PFSK-1 (cell line): Measurements from ENCODE around the gene PDE4B.

Source experiments
- FOXP2 ChIP-seq: optimal IDR thresholded peaks from 2 replicates; pipeline ENCODE3; 2011; ENCODE audit warnings: borderline replicate concordance, control low read depth, inconsistent platforms; ENCODE audit not compliant: insufficient read depth; ENCODE audit errors: extremely low read length, extremely low read depth
- POLR2AphosphoS5 ChIP-seq: IDR thresholded peaks from 2 replicates; pipeline ENCODE4 v1.6.1; 2012; ENCODE audit warnings: low read depth, mild to moderate bottlenecking, control low read depth, low read length, moderate library complexity
- REST ChIP-seq, 2 experiments: IDR thresholded peaks; 2 replicates each; pipeline versions ENCODE4 v1.6.1 to v1.8.0; 2011 to 2012; ENCODE audit warnings: low read depth in 2 of 2, low read length in 2 of 2, control low read depth in 1 of 2, inconsistent platforms in 1 of 2, mild to moderate bottlenecking in 1 of 2, moderate library complexity in 1 of 2; ENCODE audit not compliant: insufficient read depth in 1 of 2
- SIN3A ChIP-seq: IDR thresholded peaks from 2 replicates; pipeline ENCODE4 v1.6.1; 2012; ENCODE audit warnings: mild to moderate bottlenecking, low read length, moderate library complexity, borderline replicate concordance; ENCODE audit not compliant: insufficient read depth
- TAF1 ChIP-seq: IDR thresholded peaks from 2 replicates; pipeline ENCODE4 v1.6.1; 2012; ENCODE audit warnings: low read length, control low read depth, borderline replicate concordance; ENCODE audit not compliant: insufficient read depth

DNA sequence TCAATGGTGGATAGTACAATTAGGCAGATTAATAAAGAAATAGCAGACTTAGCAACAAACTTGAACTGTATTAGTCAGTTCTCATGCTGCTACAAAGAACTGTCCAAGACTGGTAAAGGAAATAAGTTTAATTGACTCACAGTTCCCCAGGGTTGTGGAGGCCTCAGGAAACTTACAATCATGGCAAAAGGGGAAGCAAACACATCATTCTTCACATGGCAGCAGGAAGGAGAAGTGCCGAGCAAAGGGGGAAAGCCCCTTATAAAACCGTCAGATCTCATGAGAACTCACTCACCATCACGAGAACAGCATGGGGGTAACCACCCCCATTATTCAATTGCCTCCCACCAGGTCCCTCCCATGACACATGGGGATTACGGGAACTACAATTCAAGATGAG is 27.1 kb upstream of the PDE4B start:
- TF ChIP-seq TAF1: no peak
- TF ChIP-seq POLR2AphosphoS5: no peak
- no peak for TF ChIP-seq REST (IDR thresholded peaks at IDR 0.05; ENCODE audit: insufficient read depth in 1 of 2, low read depth in 2 of 2, low read length in 2 of 2)
- no peak for TF ChIP-seq SIN3A
- no peak for TF ChIP-seq FOXP2
